GM23338 (cell line): ENCODE data around the gene DNAJC12.

Source experiments
- CREB1 ChIP-seq: fragments of 250-450 bp; sonication (Bioruptor Pico); IDR thresholded peaks from 2 replicates; pipeline ENCODE4 v1.5.0; 2020; ENCODE audit warnings: low read depth, mild to moderate bottlenecking, moderate library complexity
- CTCF ChIP-seq, 2 experiments: fragments of 200-600 bp in 1 of 2; sonication (generic) in 1 of 2; conservative IDR thresholded peaks; 2 replicates each; pipeline versions ENCODE4 v1.5.1 to v1.6.1; 2016 to 2017; ENCODE audit warnings: antibody characterized with exemption in 2 of 2, low read depth in 2 of 2, mild to moderate bottlenecking in 2 of 2, moderate library complexity in 1 of 2
- EZH2 ChIP-seq: fragments of 200-600 bp; sonication (generic); IDR thresholded peaks from one replicate; pipeline ENCODE4 v1.8.0; 2017; ENCODE audit warnings: antibody characterized with exemption, mild to moderate bottlenecking, low read depth; ENCODE audit not compliant: unreplicated experiment
- EZH2phosphoT487 ChIP-seq: fragments of 200-600 bp; sonication (generic); IDR thresholded peaks from one replicate; pipeline ENCODE4 v1.8.1; 2018; ENCODE audit warnings: antibody characterized with exemption; ENCODE audit not compliant: unreplicated experiment
- POLR2AphosphoS5 ChIP-seq: IDR thresholded peaks from 2 replicates; pipeline ENCODE4 v1.6.1; 2016; ENCODE audit warnings: antibody characterized with exemption, low read depth
- REST ChIP-seq: IDR thresholded peaks from one replicate; pipeline ENCODE4 v1.6.1; 2018; ENCODE audit warnings: antibody characterized with exemption; ENCODE audit not compliant: unreplicated experiment
- TF ChIP-seq, protein P1 (sequence below): fragments of 250-450 bp; sonication (Bioruptor Pico); IDR thresholded peaks from 2 replicates; pipeline ENCODE4 v1.5.0; 2020; ENCODE audit warnings: mild to moderate bottlenecking, moderate library complexity

DNA sequence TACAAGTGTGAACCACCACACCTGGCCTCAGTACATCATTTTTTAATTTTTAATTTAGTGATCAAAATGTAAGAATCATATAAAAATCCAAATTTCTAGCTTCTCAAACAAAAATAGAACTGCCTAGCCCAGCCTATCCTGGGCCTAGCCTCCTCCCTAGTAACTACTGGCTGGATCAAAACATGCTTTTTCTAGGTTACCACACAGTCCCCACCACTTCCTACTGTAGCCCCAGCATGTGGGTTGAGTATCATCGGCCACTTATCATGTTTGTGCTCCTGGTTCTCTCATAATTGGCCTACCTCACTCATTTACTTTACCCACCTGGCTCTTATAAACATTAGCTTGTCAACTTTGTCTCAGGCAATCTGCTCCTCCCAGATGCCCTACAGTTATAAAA, 52.9 kb downstream of the DNAJC12 start:
- no peak for TF ChIP-seq CTCF (conservative IDR thresholded peaks at IDR 0.05; ENCODE audit: low read depth in 2 of 2)
- TF ChIP-seq CREB1 = no peak
- TF ChIP-seq POLR2AphosphoS5 = no peak
- no peak for TF ChIP-seq REST
- TF ChIP-seq, protein P1, sequence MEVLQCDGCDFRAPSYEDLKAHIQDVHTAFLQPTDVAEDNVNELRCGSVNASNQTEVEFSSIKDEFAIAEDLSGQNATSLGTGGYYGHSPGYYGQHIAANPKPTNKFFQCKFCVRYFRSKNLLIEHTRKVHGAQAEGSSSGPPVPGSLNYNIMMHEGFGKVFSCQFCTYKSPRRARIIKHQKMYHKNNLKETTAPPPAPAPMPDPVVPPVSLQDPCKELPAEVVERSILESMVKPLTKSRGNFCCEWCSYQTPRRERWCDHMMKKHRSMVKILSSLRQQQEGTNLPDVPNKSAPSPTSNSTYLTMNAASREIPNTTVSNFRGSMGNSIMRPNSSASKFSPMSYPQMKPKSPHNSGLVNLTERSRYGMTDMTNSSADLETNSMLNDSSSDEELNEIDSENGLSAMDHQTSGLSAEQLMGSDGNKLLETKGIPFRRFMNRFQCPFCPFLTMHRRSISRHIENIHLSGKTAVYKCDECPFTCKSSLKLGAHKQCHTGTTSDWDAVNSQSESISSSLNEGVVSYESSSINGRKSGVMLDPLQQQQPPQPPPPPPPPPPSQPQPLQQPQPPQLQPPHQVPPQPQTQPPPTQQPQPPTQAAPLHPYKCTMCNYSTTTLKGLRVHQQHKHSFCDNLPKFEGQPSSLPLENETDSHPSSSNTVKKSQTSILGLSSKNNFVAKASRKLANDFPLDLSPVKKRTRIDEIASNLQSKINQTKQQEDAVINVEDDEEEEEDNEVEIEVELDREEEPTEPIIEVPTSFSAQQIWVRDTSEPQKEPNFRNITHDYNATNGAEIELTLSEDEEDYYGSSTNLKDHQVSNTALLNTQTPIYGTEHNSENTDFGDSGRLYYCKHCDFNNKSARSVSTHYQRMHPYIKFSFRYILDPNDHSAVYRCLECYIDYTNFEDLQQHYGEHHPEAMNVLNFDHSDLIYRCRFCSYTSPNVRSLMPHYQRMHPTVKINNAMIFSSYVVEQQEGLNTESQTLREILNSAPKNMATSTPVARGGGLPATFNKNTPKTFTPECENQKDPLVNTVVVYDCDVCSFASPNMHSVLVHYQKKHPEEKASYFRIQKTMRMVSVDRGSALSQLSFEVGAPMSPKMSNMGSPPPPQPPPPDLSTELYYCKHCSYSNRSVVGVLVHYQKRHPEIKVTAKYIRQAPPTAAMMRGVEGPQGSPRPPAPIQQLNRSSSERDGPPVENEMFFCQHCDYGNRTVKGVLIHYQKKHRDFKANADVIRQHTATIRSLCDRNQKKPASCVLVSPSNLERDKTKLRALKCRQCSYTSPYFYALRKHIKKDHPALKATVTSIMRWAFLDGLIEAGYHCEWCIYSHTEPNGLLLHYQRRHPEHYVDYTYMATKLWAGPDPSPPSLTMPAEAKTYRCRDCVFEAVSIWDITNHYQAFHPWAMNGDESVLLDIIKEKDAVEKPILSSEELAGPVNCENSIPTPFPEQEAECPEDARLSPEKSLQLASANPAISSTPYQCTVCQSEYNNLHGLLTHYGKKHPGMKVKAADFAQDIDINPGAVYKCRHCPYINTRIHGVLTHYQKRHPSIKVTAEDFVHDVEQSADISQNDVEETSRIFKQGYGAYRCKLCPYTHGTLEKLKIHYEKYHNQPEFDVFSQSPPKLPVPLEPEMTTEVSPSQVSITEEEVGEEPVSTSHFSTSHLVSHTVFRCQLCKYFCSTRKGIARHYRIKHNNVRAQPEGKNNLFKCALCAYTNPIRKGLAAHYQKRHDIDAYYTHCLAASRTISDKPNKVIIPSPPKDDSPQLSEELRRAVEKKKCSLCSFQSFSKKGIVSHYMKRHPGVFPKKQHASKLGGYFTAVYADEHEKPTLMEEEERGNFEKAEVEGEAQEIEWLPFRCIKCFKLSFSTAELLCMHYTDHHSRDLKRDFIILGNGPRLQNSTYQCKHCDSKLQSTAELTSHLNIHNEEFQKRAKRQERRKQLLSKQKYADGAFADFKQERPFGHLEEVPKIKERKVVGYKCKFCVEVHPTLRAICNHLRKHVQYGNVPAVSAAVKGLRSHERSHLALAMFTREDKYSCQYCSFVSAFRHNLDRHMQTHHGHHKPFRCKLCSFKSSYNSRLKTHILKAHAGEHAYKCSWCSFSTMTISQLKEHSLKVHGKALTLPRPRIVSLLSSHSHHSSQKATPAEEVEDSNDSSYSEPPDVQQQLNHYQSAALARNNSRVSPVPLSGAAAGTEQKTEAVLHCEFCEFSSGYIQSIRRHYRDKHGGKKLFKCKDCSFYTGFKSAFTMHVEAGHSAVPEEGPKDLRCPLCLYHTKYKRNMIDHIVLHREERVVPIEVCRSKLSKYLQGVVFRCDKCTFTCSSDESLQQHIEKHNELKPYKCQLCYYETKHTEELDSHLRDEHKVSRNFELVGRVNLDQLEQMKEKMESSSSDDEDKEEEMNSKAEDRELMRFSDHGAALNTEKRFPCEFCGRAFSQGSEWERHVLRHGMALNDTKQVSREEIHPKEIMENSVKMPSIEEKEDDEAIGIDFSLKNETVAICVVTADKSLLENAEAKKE = no peak
- TF ChIP-seq EZH2phosphoT487 = no peak
- no peak for TF ChIP-seq EZH2
